ENCODE data around the gene SPACA7.

DNA sequence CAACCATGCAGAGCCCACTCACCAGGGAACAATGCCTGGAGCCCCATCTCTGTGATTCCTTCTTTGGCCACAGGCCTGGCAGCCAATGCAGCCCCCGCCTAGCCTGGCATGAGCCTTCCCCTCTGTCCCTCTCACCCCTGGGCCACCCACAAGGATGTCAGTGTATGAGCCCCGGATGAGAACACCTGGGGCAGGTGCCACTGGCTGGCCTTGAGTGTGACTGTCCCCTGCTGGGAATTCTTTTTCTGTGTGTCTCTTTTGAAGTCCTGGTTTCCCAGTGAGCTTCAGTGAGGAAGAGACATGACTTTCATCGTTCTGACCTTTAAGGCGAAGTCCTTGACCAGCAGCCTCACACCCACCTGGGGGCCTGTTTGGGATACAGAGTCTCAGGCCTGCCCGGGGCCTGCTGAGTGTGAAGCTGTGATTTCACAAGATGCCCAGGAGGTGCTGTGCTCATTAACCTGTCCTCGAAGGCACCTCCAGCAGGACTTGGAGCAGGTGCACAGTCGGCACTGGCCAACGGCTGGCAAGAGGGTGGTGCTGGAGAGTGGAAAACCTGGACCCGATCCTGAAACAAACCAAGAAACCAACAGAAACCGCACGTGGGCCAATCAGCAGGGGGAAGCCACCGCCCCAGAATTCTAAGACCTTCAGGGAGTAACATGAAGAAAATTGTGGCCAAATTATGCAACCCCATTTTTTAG, 27.4 kb upstream of the SPACA7 start:
- TF ChIP-seq CTCF (IDR thresholded peaks at IDR 0.05 in 2 of 3, conservative IDR thresholded peaks at IDR 0.05 in 1 of 3; ENCODE audit: borderline replicate concordance in 1 of 3, insufficient read depth in 1 of 3, low read depth in 2 of 3, low read length in 2 of 3) = no peak
- no peak for TF ChIP-seq CEBPB (IDR thresholded peaks at IDR 0.05; ENCODE audit: low read depth)
- no peak for TF ChIP-seq FOSL1 (IDR thresholded peaks at IDR 0.05; ENCODE audit: low read depth)
- TF ChIP-seq POLR2A (IDR thresholded peaks at IDR 0.05; ENCODE audit: borderline replicate concordance, extremely low read depth, insufficient read depth, insufficient read length) = no peak
- TF ChIP-seq EZH2phosphoT487 (IDR thresholded peaks at IDR 0.05; ENCODE audit: borderline replicate concordance) = no peak
- no peak for TF ChIP-seq SIN3A (IDR thresholded peaks at IDR 0.05; ENCODE audit: low read depth)
- no peak for TF ChIP-seq YY1 (IDR thresholded peaks at IDR 0.05; ENCODE audit: extremely low read depth, insufficient replicate concordance, low read depth, low read length)
- TF ChIP-seq POLR2AphosphoS5 (IDR thresholded peaks at IDR 0.05; ENCODE audit: low read depth, low read length) = no peak
- TF ChIP-seq MAX (IDR thresholded peaks at IDR 0.05) = no peak
- TF ChIP-seq ZNF274 (IDR thresholded peaks at IDR 0.05; ENCODE audit: low read depth, low read length) = no peak
- no peak for TF ChIP-seq JUND (IDR thresholded peaks at IDR 0.05)
- TF ChIP-seq RAD21 (IDR thresholded peaks at IDR 0.05; ENCODE audit: low read depth) = no peak

Measured in HCT116 (cell line).